Mammary epithelial cell (primary cell): Measurements from ENCODE around the gene GGT6.

ENCODE experiments used
- EZH2 ChIP-seq: IDR thresholded peaks from 2 replicates; pipeline ENCODE4 v1.6.1; 2012; ENCODE audit warnings: low read length, inconsistent platforms, borderline replicate concordance
- TF ChIP-seq, protein P1 (sequence below), 2 donors: IDR thresholded peaks in 1 of 2; conservative IDR thresholded peaks in 1 of 2; 2 replicates each; pipeline ENCODE4 v1.5.1; 2011 to 2012; ENCODE audit warnings: inconsistent platforms in 2 of 2, low read length in 2 of 2, mild to moderate bottlenecking in 2 of 2, control low read depth in 1 of 2, low read depth in 1 of 2; ENCODE audit not compliant: insufficient read depth in 1 of 2; ENCODE audit errors: extremely low read depth in 1 of 2

DNA sequence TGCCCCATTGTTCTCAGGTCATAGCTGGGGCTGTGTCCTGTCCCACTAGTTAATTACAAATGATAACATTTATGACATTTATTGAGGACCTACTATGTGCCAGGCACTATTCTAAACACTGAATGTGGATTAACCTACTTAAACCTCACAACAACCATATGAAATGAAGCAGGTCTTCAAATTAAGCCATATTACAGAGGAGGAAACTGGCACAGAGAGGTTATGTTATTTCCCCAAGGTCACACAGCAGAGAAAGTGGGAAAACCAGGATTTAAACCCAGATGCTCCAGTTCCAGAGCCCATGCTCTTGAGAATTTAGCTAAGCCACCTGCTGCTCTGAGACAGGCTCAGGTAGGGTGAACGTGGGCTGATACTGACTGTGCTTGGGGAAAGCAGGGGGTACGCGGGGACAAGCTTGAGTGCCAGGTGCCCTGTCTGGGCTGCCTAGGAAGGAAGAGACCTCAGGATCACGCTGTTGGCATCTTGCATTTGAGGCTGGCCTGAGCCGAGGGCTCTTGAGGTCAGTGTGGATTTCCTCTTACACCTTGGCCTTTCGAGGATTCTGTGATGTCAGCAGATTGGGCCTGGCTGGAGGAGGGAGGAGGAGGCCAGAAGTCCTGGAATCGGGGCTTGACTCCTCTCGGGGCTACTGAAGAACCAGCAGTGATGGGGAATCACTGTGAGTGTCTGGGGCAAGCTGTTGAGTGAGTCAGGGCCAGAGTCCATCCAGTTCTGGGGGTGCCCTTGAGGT lies 52.8 kb downstream of the GGT6 start:
- TF ChIP-seq, protein P1, sequence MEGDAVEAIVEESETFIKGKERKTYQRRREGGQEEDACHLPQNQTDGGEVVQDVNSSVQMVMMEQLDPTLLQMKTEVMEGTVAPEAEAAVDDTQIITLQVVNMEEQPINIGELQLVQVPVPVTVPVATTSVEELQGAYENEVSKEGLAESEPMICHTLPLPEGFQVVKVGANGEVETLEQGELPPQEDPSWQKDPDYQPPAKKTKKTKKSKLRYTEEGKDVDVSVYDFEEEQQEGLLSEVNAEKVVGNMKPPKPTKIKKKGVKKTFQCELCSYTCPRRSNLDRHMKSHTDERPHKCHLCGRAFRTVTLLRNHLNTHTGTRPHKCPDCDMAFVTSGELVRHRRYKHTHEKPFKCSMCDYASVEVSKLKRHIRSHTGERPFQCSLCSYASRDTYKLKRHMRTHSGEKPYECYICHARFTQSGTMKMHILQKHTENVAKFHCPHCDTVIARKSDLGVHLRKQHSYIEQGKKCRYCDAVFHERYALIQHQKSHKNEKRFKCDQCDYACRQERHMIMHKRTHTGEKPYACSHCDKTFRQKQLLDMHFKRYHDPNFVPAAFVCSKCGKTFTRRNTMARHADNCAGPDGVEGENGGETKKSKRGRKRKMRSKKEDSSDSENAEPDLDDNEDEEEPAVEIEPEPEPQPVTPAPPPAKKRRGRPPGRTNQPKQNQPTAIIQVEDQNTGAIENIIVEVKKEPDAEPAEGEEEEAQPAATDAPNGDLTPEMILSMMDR (conservative IDR thresholded peaks at IDR 0.05 in 1 of 2, IDR thresholded peaks at IDR 0.05 in 1 of 2; ENCODE audit: extremely low read depth in 1 of 2, insufficient read depth in 1 of 2, low read depth in 1 of 2, low read length in 2 of 2), result no peak
- no peak for TF ChIP-seq EZH2
